AG04449 (cell line): ENCODE results near the gene MROH9.

Experiments used
- CTCF ChIA-PET: fragments of 350-600 bp; formaldehyde crosslinking; extraction: SDS; loops from one replicate; lab custom pipeline; 2021; ENCODE audit warnings: antibody characterized with exemption; lab: Yijun Ruan, JAX
- POLR2A ChIA-PET: fragments of 400-600, 350-600 bp; formaldehyde crosslinking; extraction: SDS; loops from one replicate; lab custom pipeline; 2020; ENCODE audit warnings: antibody characterized with exemption, inconsistent platforms; lab: Yijun Ruan, JAX
- DNase-seq: peaks from one replicate; pipeline ENCODE4 v3.0.0-alpha.2; 2010; ENCODE audit warnings: low read depth, low spot score
- H3K4me3 ChIP-seq: 2 replicates; pipeline ENCODE4 v1.5.1; 2011; ENCODE audit warnings: low read depth, mild to moderate bottlenecking, control low read depth, low read length
- TF ChIP-seq, protein P1 (sequence below): IDR thresholded peaks from one replicate; pipeline ENCODE4 v1.5.1; 2011; ENCODE audit warnings: mild to moderate bottlenecking, moderate library complexity, low read length, control low read depth, inconsistent platforms; ENCODE audit not compliant: insufficient read depth; ENCODE audit errors: missing control alignments

The MROH9 gene

DNA sequence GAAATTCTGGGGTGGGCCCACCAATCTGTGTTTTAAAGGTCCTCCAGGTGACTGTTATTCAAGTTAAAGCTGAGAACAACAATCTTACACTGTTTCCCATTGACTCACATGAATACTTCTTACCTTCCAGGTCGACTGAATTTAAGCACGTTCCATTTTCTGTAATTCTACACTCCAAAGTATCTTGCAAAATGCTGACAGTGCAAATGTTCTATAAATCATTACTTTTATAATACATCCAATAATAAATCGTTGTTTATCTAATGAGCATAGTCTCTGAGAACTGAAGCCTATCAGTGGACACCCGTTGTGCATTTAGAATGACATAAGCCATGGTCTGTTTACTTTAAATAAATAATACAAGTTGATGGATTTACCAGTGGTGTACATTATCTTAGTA lies 79.5 kb downstream of the MROH9 start:
- ChIA-PET POLR2A (no interaction called here), CTCF (no interaction called here)
- H3K4me3 ChIP-seq = no peak overlapping the region
- TF ChIP-seq, protein P1, sequence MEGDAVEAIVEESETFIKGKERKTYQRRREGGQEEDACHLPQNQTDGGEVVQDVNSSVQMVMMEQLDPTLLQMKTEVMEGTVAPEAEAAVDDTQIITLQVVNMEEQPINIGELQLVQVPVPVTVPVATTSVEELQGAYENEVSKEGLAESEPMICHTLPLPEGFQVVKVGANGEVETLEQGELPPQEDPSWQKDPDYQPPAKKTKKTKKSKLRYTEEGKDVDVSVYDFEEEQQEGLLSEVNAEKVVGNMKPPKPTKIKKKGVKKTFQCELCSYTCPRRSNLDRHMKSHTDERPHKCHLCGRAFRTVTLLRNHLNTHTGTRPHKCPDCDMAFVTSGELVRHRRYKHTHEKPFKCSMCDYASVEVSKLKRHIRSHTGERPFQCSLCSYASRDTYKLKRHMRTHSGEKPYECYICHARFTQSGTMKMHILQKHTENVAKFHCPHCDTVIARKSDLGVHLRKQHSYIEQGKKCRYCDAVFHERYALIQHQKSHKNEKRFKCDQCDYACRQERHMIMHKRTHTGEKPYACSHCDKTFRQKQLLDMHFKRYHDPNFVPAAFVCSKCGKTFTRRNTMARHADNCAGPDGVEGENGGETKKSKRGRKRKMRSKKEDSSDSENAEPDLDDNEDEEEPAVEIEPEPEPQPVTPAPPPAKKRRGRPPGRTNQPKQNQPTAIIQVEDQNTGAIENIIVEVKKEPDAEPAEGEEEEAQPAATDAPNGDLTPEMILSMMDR = no peak
- no peak for DNase-seq

DNA sequence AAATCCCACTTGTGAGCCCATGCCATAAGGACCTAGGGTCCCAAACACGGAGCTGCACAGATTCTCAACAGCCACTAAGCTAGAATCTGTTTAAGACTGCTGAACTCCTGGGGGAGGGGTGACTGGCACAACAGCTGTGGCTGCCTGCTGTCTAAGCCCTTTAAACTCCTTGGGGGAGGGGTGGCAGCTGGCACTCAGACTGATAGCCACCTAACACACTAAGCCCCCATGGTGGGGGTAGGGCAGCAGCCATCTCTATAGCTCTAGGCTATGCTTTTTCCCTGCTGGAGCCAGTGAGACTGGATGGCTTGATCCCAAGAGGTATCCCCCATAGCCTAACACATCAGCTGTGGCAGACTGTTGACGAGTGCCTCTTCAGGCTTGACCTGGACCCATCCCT lies 82.1 kb downstream of the MROH9 start:
- H3K4me3 ChIP-seq = no peak overlapping the region
- DNase-seq = no peak
- ChIA-PET POLR2A (no interaction called here), CTCF (no interaction called here)
- TF ChIP-seq, protein P1 = no peak

DNA sequence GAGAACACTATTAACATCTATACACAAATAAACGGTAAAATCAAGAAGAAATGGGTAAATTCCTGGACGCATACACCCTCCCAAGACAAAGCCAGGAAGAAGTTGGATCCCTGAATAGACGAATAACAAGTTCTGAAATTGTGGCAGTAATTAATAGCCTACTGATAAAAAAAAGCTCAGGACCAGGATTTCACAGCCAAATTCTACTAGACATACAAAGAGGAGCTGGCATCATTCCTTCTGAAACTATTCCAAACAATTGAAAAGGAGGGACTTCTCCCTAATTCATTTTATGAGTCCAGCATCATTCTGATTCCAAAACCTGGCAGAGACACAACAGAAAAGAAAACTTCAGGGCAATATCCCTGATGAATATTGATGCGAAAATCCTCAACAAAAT lies 84.6 kb downstream of the MROH9 start:
- no peak overlapping the region for H3K4me3 ChIP-seq
- TF ChIP-seq, protein P1 = no peak
- ChIA-PET CTCF (interaction anchor here (0.6 kb wide), 1 partner anchor 1078 kb away, joined by 3 read pairs; no protein-coding TSS in a partner anchor), POLR2A (no interaction called here)
- DNase-seq = no peak

DNA sequence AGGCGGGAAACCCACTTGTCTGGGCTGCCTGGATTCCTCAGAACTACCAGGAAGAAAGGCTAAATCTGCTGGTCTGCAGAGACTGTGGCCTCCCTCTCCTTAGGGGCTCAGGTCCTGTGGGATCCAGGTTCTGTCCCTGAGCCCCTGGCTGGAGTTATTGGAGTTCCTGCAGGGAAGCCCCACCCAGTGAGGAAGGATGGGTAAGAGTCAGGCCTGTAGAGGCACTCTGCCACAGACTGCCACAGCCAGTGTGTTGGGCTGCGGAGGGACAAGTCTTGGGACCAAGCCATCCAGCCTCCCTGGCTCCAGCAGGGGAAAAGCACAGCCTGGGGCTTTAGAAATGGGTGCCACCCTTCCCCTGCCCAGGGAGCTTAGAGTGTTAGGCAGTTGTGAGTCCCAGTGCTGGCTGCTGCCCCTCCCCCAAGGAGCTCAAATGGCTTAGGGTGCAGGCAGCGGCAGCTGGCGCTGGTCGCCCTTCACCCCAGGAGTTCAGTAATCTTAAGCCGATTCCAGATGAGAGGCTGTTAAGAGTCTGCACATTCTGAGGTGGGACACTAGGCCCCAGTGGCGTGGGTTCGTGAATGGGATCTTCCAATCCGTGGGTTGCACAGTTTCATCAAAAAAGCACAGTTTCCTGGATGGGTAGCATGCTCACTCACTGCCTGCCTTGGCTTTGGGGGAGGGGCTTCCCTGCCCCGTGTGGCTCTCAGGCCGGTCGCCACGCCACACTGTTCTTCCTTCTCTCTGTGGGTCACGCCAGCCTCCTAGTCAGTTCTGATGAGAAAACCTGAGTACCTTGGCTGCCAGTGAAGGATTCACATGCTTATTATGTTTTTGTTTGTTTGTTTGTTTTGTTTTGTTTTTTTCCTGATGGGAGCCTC lies 97.7 kb downstream of the MROH9 start:
- CTCF ChIA-PET = no interaction called here

DNA sequence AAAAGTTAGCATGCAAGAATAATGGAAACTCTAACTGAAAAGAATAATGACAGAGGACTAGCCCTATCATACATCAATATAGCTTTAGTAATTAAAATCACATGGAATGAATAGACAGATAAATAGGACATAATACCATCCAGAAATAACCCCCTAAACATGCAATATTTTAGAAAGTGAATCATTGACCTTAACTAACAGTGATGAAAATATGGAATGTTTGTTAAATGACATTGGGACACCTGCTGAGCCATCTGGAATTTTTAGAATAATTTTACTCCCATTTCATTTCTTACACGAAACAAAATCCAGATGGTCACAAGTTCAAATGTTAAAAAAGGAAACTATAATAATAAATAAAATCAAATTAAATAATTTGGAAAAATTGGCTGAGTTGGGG lies 102.3 kb downstream of the MROH9 start:
- CTCF ChIA-PET = no interaction called here
- DNase-seq = no peak
- H3K4me3 ChIP-seq = no peak overlapping the region
- TF ChIP-seq, protein P1 = no peak
- POLR2A ChIA-PET = no interaction called here

More for the DNA sequence above, 97.7 kb downstream of the MROH9 start:
- no peak overlapping the region for H3K4me3 ChIP-seq
- POLR2A ChIA-PET = no interaction called here
- TF ChIP-seq, protein P1 = no peak
- no peak for DNase-seq

DNA sequence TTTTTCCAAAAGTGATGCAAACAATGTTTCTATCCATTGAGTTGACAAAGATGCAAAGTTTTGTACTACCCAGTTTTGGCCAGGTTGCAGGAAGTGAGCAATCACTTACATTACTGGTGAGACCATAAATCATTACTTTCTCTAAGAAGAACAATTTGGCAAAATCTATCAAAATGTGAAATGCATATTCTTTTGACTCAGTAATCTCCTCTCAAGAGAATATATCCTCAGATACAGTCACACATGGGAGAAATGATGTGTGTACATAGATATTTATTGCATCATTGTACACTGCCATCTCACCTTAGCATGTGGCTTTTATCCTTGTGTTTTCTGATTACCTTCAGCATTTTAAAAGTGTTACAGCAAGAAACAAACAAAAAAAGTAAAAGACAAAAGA lies 103.0 kb downstream of the MROH9 start:
- POLR2A ChIA-PET = no interaction called here
- TF ChIP-seq, protein P1 = no peak
- CTCF ChIA-PET = no interaction called here
- H3K4me3 ChIP-seq = no peak overlapping the region
- DNase-seq = no peak
